GM12872 (cell line): ENCODE results near the gene SCYGR1.

ENCODE experiments used
- TF ChIP-seq, protein P1 (sequence below): IDR thresholded peaks from 3 replicates; pipeline ENCODE4 v1.5.1; 2011; ENCODE audit warnings: low read depth, mild to moderate bottlenecking, low read length, moderate library complexity; ENCODE audit not compliant: insufficient read depth

Gene SCYGR1

DNA sequence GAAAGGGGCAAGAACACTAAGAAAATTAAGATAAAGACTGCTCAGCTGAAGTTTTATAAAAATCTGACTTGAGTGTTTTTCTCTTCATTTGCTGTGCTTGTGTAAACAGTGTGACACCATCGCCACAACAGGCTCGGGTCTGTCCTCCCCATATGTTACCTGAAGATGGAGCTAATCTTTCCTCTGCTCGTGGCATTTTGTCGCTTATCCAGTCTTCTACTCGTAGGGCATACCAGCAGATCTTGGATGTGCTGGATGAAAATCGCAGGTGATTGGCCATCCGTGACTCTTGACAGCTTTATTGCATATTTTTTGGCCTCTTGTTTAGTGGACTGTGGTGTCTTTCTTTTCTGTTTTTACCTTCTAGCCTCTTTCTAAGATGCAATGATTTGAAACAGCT lies 40.6 kb downstream of the SCYGR1 start:
- TF ChIP-seq, protein P1, sequence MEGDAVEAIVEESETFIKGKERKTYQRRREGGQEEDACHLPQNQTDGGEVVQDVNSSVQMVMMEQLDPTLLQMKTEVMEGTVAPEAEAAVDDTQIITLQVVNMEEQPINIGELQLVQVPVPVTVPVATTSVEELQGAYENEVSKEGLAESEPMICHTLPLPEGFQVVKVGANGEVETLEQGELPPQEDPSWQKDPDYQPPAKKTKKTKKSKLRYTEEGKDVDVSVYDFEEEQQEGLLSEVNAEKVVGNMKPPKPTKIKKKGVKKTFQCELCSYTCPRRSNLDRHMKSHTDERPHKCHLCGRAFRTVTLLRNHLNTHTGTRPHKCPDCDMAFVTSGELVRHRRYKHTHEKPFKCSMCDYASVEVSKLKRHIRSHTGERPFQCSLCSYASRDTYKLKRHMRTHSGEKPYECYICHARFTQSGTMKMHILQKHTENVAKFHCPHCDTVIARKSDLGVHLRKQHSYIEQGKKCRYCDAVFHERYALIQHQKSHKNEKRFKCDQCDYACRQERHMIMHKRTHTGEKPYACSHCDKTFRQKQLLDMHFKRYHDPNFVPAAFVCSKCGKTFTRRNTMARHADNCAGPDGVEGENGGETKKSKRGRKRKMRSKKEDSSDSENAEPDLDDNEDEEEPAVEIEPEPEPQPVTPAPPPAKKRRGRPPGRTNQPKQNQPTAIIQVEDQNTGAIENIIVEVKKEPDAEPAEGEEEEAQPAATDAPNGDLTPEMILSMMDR: no peak

DNA sequence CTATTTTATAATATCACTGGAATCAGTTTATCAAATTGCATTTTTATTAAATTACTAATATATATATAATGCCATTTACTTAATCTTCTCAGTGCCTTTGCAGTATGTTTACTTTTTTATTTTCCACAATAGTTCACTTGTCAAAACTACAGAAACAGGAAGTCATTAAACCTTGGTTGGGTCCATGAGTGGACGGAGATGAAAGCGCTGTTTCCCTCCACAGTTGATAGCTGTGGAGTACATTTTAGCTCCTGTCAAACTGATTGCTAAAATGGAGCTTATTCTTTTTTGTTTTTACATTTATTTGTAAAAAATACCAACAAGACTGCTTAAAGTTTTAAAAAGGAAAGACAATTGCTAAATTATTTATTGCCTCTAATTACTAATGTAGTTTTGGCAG lies 43.5 kb downstream of the SCYGR1 start:
- TF ChIP-seq, protein P1: no peak

DNA sequence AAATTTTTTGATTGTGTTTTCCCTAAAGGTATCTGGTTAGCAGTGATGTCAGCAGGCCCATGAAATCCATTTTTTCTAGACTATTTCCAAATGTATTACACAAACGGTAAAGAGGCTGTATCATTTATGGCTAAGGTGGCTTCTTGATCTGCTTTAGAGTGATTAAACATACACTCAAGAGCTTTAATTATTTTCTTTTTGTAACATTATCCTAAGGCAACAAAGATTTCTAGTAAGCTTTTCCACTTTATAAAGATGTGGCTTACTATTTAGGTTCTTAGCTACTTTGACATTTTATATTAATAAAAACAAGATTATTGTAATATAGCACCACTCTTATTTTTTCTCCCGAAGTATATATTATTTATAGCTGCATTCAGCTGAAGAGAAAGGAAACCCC lies 46.2 kb downstream of the SCYGR1 start:
- TF ChIP-seq, protein P1: no peak

- TF ChIP-seq, protein P1: no peak
Measured at GRCh38 chr2:227340106-227340505, 47.6 kb downstream of the SCYGR1 start.

- TF ChIP-seq, protein P1: no peak
Measured at GRCh38 chr2:227339098-227339599, 48.6 kb downstream of the SCYGR1 start.
